ENCODE data around the gene HS3ST5. TPM values are rescaled to one million over a fixed set of nuclear protein-coding genes. Genes with fewer than 3 reads are reported as not detected.

The HS3ST5 gene
- total and polyA plus RNA-seq, 2 donors (not counting 3 experiments of a cell fraction or from before 2014, with no cell fraction given), result not detected

DNA sequence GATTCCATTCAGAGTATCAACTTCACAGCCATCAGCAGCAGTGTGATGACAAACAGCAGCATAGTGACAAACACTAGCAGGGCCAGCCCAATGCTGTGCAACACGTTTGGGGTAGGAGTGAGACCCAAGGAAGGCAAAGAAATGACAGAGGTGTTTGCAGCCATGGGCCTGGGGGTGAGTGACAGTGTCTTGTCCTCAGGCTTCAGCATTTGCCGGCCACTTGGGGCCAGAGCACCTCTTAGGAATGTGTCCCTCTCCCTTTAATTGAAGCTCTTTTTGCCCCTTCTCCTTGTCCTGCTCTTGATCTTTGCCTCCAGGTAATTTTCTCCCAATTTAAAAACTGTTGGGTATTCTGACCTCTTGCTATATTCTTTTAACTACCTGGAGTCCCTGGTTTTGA lies 84.4 kb downstream of the HS3ST5 start:
- H3K9me3 ChIP-seq (replicated peaks; ENCODE audit: control insufficient read depth, insufficient read depth, low read length), result no peaks in the 10 kb centered on the region
- BruUV-seq (replicated peaks), result no TSS peak
- H3K4me1 ChIP-seq (ENCODE audit: control insufficient read depth, extremely low read depth, insufficient read depth, low read length), result no peaks in the 10 kb centered on the region
- H3K4me2 ChIP-seq (ENCODE audit: insufficient read depth, low read length), result no peak overlapping the region
- no peaks in the 10 kb centered on the region for H4K20me1 ChIP-seq (replicated peaks; ENCODE audit: control insufficient read depth, extremely low read depth, insufficient read depth, low read length)
- dilution Hi-C loops (cut with MboI; ENCODE audit: extremely low pct_ligation_motif_present, low sequenced_read_pairs) (no loop called here), intact Hi-C loops (cut with micrococcal nuclease) (no loop called here)
- ChIA-PET POLR2A (no interaction called here), CTCF (no interaction called here)
- TF ChIP-seq POLR2AphosphoS5 (IDR thresholded peaks at IDR 0.05; ENCODE audit: insufficient read depth, low read depth, low read length) (no peak), EZH2 (IDR thresholded peaks at IDR 0.05; ENCODE audit: borderline replicate concordance, low read depth, low read length, severe bottlenecking) (no peak), FOS (IDR thresholded peaks at IDR 0.05; ENCODE audit: borderline replicate concordance, insufficient read depth, low read length) (no peak), MYC (IDR thresholded peaks at IDR 0.05; ENCODE audit: low read depth, low read length) (no peak), GATA2 (IDR thresholded peaks at IDR 0.05; ENCODE audit: insufficient read depth, insufficient read length, low read depth, low read length) (no peak), JUN (IDR thresholded peaks at IDR 0.05; ENCODE audit: borderline replicate concordance, insufficient read depth, insufficient read length, low read depth) (no peak), POLR2A (IDR thresholded peaks at IDR 0.05; ENCODE audit: low read depth, low read length) (no peak)
- TF ChIP-seq, protein P1, sequence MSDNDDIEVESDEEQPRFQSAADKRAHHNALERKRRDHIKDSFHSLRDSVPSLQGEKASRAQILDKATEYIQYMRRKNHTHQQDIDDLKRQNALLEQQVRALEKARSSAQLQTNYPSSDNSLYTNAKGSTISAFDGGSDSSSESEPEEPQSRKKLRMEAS (IDR thresholded peaks at IDR 0.05; ENCODE audit: insufficient read depth, insufficient read length), result no peak
- TF ChIP-seq, protein P2, sequence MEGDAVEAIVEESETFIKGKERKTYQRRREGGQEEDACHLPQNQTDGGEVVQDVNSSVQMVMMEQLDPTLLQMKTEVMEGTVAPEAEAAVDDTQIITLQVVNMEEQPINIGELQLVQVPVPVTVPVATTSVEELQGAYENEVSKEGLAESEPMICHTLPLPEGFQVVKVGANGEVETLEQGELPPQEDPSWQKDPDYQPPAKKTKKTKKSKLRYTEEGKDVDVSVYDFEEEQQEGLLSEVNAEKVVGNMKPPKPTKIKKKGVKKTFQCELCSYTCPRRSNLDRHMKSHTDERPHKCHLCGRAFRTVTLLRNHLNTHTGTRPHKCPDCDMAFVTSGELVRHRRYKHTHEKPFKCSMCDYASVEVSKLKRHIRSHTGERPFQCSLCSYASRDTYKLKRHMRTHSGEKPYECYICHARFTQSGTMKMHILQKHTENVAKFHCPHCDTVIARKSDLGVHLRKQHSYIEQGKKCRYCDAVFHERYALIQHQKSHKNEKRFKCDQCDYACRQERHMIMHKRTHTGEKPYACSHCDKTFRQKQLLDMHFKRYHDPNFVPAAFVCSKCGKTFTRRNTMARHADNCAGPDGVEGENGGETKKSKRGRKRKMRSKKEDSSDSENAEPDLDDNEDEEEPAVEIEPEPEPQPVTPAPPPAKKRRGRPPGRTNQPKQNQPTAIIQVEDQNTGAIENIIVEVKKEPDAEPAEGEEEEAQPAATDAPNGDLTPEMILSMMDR (IDR thresholded peaks at IDR 0.05; ENCODE audit: extremely low read depth in 1 of 2, insufficient read depth in 1 of 2, low read depth in 1 of 2, low read length in 2 of 2), result no peak
- no peaks in the 10 kb centered on the region for H3K79me2 ChIP-seq (ENCODE audit: control insufficient read depth, insufficient read depth, low read length)
- no peak overlapping the region for H3K4me3 ChIP-seq (replicated peaks in 1 of 3; ENCODE audit: insufficient read depth in 1 of 3, low read depth in 1 of 3, low read length in 3 of 3)
- no peak overlapping the region for H3K27ac ChIP-seq (ENCODE audit: insufficient read depth, low read depth, low read length)
- H3K9ac ChIP-seq (replicated peaks; ENCODE audit: extremely low read depth, insufficient read depth, low read length), result no peak overlapping the region
- no peak overlapping the region for H2AFZ ChIP-seq (ENCODE audit: low read depth, low read length)
- H3K9me1 ChIP-seq (replicated peaks; ENCODE audit: control insufficient read depth, extremely low read depth, insufficient read depth, low read length), result no peaks in the 10 kb centered on the region
- H3K27me3 ChIP-seq (ENCODE audit: control insufficient read depth in 2 of 2, insufficient read depth in 2 of 2, low read length in 2 of 2), result no peaks in the 10 kb centered on the region
- H3K36me3 ChIP-seq (ENCODE audit: control insufficient read depth in 2 of 2, extremely low read depth in 1 of 2, insufficient read depth in 2 of 2, low read length in 2 of 2), result no peaks in the 10 kb centered on the region
- DNase-seq (ENCODE audit: low read depth, low spot score) (no peak), FAIRE-seq (no peak)
